A673 (cell line): ENCODE measurements around the gene PAK1. TPM values are rescaled to one million over a fixed set of nuclear protein-coding genes. Genes with fewer than 3 reads are reported as not detected.

Source experiments
- BruUV-seq: library from RNA; stranded (reverse); fragments of 400-500 nt; replicated peaks from 2 replicates; lab custom pipeline; 2021; lab: Mats Ljungman, UMichigan
- CTCF ChIA-PET: fragments of 300-600 bp; sonication (Branson Sonifier 250); formaldehyde crosslinking; loops from one replicate; lab custom pipeline; 2022; ENCODE audit warnings: antibody characterized with exemption; lab: Charles Lee
- POLR2A ChIA-PET: fragments of 300-600 bp; sonication (Branson Sonifier 250); formaldehyde crosslinking; loops from one replicate; lab custom pipeline; 2022; ENCODE audit warnings: antibody characterized with exemption; ENCODE audit not compliant: low non-redundant PET; lab: Charles Lee
- DNase-seq: peaks from one replicate; pipeline ENCODE4 v3.0.0-alpha.2; 2015; ENCODE audit warnings: low spot score
- H3K27ac ChIP-seq: fragments of 200-600 bp; sonication (generic); 2 replicates; pipeline ENCODE4 v1.5.1; 2016; ENCODE audit warnings: mixed run types, low read depth, mild to moderate bottlenecking, mixed read lengths, antibody characterized with exemption, low read length; ENCODE audit not compliant: poor library complexity, severe bottlenecking
- H3K27me3 ChIP-seq: fragments of 200-600 bp; sonication (generic); replicated peaks from 2 replicates; pipeline ENCODE4 v1.6.1; 2017; ENCODE audit warnings: mixed run types, low read depth, mild to moderate bottlenecking, mixed read lengths, antibody characterized with exemption, low read length; ENCODE audit not compliant: insufficient read depth, poor library complexity
- H3K36me3 ChIP-seq: fragments of 200-600 bp; sonication (generic); 2 replicates; pipeline ENCODE4 v1.6.1; 2016; ENCODE audit warnings: mixed run types, mild to moderate bottlenecking, mixed read lengths, antibody characterized with exemption, low read length; ENCODE audit not compliant: insufficient read depth, poor library complexity, severe bottlenecking
- H3K4me1 ChIP-seq: fragments of 200-600 bp; sonication (generic); 2 replicates; pipeline ENCODE4 v1.6.1; 2017; ENCODE audit warnings: mixed run types, mild to moderate bottlenecking, mixed read lengths, antibody characterized with exemption, low read length; ENCODE audit not compliant: insufficient read depth, poor library complexity, severe bottlenecking
- H3K4me3 ChIP-seq: fragments of 200-600 bp; sonication (generic); 2 replicates; pipeline ENCODE4 v1.5.1; 2016; ENCODE audit warnings: low read depth, mixed run types, mild to moderate bottlenecking, mixed read lengths, low read length; ENCODE audit not compliant: poor library complexity, severe bottlenecking
- H3K9me3 ChIP-seq: fragments of 200-600 bp; sonication (generic); 2 replicates; pipeline ENCODE4 v1.6.1; 2016; ENCODE audit warnings: mixed run types, low read depth, mild to moderate bottlenecking, mixed read lengths, antibody characterized with exemption, low read length; ENCODE audit not compliant: poor library complexity, severe bottlenecking
- CTCF ChIP-seq: fragments of 300-800, 200-600 bp; sonication (generic); conservative IDR thresholded peaks from 2 replicates; pipeline ENCODE4 v1.5.1; 2017; ENCODE audit warnings: low read depth, mild to moderate bottlenecking, antibody characterized with exemption, low read length, moderate library complexity, mixed read lengths
- EZH2 ChIP-seq: fragments of 200-600 bp; sonication (generic); IDR thresholded peaks from 2 replicates; pipeline ENCODE4 v1.6.1; 2017; ENCODE audit warnings: borderline replicate concordance, low read depth, mild to moderate bottlenecking, mixed read lengths, antibody characterized with exemption, low read length; ENCODE audit not compliant: poor library complexity, severe bottlenecking
- intact Hi-C: fragments of 100-400 bp; cut with micrococcal nuclease; formaldehyde crosslinking; loops from one replicate; pipeline ENCODE4 v1.10.0; 2022; ENCODE audit not compliant: unreplicated experiment
- total RNA-seq: library from RNA; stranded (reverse); gene quantifications from 2 replicates; pipeline ENCODE4 v1.2.3, GENCODE V29; 2021

Gene PAK1
- total RNA-seq, 1 experiment from 2014 or later = 44.2 TPM

- DNase-seq = no peak
- H3K27me3 ChIP-seq = no peaks in the 10 kb centered on the region
- no peaks in the 10 kb centered on the region for H3K9me3 ChIP-seq
- POLR2A ChIA-PET = no interaction called here
- TF ChIP-seq CTCF (no peak), EZH2 (no peak)
- no peak overlapping the region for H3K27ac ChIP-seq
- no peak overlapping the region for H3K4me3 ChIP-seq
- CTCF ChIA-PET = no interaction called here
- H3K36me3 ChIP-seq = no peaks in the 10 kb centered on the region
- intact Hi-C loops = no loop called here
- no peaks in the 10 kb centered on the region for H3K4me1 ChIP-seq
- no TSS peak for BruUV-seq
Measured at GRCh38 chr11:77316733-77317342, 157.1 kb downstream of the PAK1 start.

- DNase-seq = no peak
- intact Hi-C loops = no loop called here
- CTCF ChIA-PET = no interaction called here
- no peaks in the 10 kb centered on the region for H3K36me3 ChIP-seq
- TF ChIP-seq CTCF = no peak
- TF ChIP-seq EZH2 = no peak
- no peak overlapping the region for H3K4me3 ChIP-seq
- no peaks in the 10 kb centered on the region for H3K27me3 ChIP-seq
- H3K4me1 ChIP-seq = no peaks in the 10 kb centered on the region
- H3K9me3 ChIP-seq = no peaks in the 10 kb centered on the region
- POLR2A ChIA-PET = no interaction called here
- H3K27ac ChIP-seq = no peak overlapping the region
- no TSS peak for BruUV-seq
Measured at GRCh38 chr11:77312107-77312506, 161.8 kb downstream of the PAK1 start.

- POLR2A ChIA-PET = no interaction called here
- BruUV-seq = no TSS peak
- TF ChIP-seq CTCF (no peak), EZH2 (no peak)
Measured at GRCh38 chr11:77311701-77312100, 162.2 kb downstream of the PAK1 start.

More at GRCh38 chr11:77311701-77312100, 162.2 kb downstream of the PAK1 start:
- CTCF ChIA-PET = no interaction called here
- Histone ChIP-seq H3K9me3 (no peaks in the 10 kb centered on the region), H3K4me1 (no peaks in the 10 kb centered on the region), H3K27ac (no peak overlapping the region), H3K4me3 (no peak overlapping the region), H3K36me3 (no peaks in the 10 kb centered on the region), H3K27me3 (no peaks in the 10 kb centered on the region)
- DNase-seq = no peak
- intact Hi-C loops = no loop called here
